OCI-LY3 (cell line): ENCODE measurements around the gene SNX27.

ENCODE experiments used
- EZH2phosphoT487 ChIP-seq: fragments of 200-600 bp; shearing (Covaris generic); IDR thresholded peaks from 2 replicates; pipeline ENCODE4 v1.6.1; 2018; ENCODE audit warnings: antibody characterized with exemption, mixed run types, low read depth
- TF ChIP-seq, protein P1 (sequence below): fragments of 200-600, 300-600 bp; sonication (generic); IDR thresholded peaks from 2 replicates; pipeline ENCODE4 v1.5.1; 2014; ENCODE audit warnings: antibody characterized with exemption, low read length, low read depth

DNA sequence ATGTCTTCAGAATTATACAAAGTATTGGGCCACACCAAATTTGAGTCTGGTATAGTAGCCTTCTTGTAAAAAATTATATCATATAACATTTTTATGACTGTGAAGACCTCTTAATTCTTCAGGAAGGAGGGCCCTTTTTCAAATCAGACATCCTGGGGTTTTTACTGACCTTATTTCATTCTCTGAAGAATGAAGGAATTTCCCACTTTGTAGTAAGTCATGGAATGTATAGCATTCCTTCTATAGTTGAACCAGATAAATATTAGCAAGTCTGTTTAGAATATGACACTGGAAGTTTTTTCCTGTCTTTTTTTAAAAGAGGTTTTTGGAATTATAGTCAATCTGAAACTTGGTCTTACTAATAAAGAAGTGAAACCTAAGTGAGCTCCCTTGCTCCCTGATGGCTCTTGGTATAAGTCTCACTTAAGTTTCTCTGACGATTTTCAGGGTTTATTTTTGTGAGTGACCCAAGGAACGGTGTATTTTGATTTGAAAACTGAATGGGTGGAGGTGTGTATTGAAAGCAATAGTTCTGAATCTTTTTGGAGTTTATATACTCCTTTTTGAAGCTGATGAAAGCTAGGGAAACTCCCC lies 23.7 kb downstream of the SNX27 start:
- TF ChIP-seq, protein P1, sequence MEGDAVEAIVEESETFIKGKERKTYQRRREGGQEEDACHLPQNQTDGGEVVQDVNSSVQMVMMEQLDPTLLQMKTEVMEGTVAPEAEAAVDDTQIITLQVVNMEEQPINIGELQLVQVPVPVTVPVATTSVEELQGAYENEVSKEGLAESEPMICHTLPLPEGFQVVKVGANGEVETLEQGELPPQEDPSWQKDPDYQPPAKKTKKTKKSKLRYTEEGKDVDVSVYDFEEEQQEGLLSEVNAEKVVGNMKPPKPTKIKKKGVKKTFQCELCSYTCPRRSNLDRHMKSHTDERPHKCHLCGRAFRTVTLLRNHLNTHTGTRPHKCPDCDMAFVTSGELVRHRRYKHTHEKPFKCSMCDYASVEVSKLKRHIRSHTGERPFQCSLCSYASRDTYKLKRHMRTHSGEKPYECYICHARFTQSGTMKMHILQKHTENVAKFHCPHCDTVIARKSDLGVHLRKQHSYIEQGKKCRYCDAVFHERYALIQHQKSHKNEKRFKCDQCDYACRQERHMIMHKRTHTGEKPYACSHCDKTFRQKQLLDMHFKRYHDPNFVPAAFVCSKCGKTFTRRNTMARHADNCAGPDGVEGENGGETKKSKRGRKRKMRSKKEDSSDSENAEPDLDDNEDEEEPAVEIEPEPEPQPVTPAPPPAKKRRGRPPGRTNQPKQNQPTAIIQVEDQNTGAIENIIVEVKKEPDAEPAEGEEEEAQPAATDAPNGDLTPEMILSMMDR, result no peak
- TF ChIP-seq EZH2phosphoT487, result no peak
